HG03457 (cell line): ENCODE measurements around the gene RIPOR3.
"Not testable (repeated sequence)": the region's sequence is repeated elsewhere in the genome, so short reads cannot be mapped to it uniquely, and the experiment has no call there.

Source experiments
- ATAC-seq: cut with Tn5 transposase; IDR thresholded peaks from one replicate; pipeline ENCODE4 v1.9.1; 2021; ENCODE audit warnings: moderate number of reproducible peaks; ENCODE audit not compliant: unreplicated experiment

Gene RIPOR3

GRCh38 chr20:50682065-50682464 is 9.3 kb downstream of the RIPOR3 start:
- no peak for ATAC-seq

- no peak for ATAC-seq
Observed at GRCh38 chr20:50681359-50682064, 9.8 kb downstream of the RIPOR3 start.

DNA sequence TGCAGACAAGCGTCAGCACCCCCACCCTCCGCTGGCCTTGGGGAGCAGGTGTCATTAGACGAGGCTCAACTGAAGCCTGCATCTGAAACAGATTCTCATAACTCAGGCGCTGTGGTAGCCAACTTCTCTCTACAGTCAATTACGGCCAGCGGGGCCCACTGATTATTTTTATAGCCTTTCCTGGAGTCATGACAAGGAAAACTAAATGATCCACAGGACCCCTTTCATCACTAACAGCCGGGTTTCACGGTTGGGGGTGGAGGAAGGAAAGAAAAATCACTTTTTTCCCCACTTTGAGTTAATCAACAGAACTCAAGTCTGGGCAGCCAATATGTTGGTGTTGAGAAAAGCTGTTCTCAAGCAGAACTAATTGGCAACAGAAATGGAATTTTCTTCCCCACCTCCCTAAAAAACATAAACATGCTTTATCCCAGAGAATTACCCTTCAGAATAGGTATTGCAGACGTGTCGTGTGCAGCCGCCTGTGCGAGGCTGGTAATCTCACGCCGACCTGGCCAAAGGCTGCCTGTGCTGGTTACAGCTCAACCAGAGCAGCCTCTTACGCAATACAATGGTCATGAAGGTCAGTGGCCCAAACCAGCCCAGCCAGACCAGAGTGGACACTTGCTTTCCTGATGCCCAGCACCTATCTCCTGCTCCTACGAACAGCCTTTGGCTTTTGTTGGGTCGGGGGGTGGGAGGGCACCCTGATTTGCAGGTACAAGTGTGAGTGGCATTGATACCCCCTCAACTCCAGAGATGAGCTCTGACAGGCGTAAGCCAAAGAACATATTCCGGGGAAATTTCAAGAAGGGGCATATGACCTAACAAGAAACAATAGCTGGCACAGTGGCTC is 11.0 kb downstream of the RIPOR3 start:
- no peak for ATAC-seq

GRCh38 chr20:50679753-50680104 is 11.6 kb downstream of the RIPOR3 start:
- ATAC-seq = no peak

GRCh38 chr20:50678169-50678898 is 13.0 kb downstream of the RIPOR3 start:
- ATAC-seq = no peak

DNA sequence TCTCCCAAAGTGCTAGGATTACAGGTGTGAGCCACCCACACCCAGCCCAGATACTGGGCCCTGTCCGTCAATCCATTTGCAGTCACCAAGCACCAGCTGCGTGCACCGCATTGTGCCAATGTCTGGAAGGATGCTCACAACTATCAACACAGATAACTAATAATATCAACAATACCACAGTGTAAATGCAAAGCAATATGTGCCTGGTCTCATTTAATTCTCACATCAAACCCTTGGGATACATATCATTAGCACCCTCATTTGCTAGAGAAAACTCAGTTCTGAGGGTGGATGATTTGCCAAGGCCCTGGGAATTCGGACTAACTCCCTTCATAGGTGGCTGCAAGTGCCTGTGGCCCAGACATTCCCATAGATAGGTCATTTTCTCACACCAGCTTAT is 14.5 kb downstream of the RIPOR3 start:
- no peak for ATAC-seq

DNA sequence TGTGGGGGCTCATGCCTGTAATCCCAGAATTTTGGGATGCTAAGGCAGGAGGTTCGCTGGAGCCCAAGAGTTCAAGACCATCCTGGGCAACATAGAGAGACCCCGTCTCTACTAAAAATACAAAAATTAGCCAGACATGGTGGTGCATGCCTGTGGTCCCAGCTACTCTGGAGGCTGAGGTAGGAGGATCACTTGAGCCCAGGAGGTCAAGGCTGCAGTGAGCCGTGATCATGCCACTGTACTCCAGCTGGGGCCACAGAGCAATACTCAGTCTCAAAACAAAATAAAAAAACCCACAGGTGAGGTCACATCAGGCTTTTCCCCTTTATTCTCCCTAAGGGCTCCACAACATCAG is 15.0 kb downstream of the RIPOR3 start:
- not testable (repeated sequence) for ATAC-seq

- no peak for ATAC-seq
Observed at GRCh38 chr20:50675671-50676376, 15.5 kb downstream of the RIPOR3 start.

- no peak for ATAC-seq
Observed at GRCh38 chr20:50674138-50674825, 17.1 kb downstream of the RIPOR3 start.

- no peak for ATAC-seq
Observed at GRCh38 chr20:50673466-50674137, 17.7 kb downstream of the RIPOR3 start.

DNA sequence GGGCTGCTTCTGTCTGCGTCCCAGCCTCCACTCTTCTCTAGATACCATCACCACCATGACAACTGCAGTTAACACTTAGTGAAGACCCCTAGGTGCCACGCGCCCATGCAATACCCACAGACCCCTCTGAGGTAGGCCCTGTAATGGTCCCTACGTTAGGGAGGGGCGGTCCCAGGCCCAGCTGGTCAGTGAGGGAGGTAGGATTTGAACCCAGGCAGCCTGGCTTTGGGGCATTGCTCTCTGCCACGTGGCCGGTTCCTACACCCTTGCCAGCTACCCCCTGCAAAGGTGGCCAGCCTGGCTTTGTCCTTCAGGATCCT is 18.2 kb downstream of the RIPOR3 start:
- no peak for ATAC-seq

DNA sequence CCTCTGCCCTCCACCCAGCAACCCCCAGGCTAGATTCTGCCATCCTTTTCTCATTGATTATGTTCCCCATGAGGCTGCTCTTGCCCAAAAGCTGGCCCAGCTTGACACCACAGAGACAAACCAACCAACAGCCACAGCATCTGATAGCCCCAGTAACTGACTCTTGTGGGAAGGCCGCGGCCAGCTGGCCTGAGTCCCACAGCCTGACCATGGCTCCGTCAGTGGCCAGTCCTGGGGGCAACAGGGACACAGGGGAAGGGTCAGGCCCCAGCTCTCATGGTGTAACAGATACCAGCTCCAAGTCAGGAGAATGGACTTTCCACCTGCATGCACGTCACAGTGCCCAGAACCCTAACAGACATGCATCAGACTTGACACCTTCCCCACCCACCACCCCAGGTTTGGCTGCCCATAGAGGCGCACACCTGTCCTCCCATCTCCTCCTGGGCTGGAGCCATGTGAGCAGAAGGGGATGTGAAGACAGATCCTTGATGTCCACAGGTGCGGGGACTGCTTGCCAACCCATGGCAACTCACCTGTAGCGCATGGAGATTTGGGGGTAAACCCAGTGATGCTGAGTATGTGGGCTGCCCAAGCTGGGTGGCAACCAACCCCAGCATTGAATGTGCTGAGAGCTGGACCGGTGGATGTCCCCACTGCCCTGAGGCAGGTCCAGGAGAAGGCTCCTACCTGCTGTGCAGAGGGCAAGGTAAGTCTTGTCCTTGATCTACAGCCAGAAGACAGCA is 18.8 kb downstream of the RIPOR3 start:
- ATAC-seq = no peak

DNA sequence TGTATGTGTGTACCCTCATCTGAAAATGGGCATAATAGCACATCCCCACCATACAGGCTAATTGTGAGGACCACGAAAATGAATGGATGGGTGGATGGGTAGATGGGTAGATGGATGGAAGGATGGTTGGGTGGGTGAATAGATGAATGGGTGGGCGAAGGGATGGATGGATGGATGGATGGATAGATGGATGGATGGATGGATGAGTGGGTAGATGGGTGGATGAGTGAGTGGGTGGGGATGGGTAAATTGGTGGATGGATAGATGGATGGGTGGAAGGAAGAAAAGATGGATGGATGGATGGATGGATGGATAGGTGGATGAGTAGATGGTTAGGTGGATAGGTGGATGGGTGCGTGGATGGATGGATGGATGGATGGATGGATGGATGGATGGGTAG is 19.7 kb downstream of the RIPOR3 start:
- ATAC-seq = no peak

DNA sequence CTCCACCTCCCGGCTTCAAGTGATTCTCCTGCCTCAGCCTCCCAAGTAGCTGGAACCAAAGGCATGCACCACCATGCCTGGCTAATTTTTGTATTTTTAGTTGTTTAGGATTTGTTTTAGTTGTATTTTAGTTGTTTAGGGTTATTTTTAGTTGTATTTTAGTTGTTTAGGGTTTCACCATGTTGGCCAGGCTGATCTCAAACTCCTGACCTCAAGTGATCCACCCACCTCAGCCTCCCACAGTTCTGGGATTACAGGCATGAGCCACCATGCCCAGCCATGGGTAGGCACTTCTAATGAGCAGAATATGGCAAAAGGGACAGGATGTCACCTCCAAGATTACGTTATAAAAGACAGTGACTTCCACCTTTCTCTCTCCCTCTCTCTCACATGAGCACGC is 20.3 kb downstream of the RIPOR3 start:
- not testable (repeated sequence) for ATAC-seq

DNA sequence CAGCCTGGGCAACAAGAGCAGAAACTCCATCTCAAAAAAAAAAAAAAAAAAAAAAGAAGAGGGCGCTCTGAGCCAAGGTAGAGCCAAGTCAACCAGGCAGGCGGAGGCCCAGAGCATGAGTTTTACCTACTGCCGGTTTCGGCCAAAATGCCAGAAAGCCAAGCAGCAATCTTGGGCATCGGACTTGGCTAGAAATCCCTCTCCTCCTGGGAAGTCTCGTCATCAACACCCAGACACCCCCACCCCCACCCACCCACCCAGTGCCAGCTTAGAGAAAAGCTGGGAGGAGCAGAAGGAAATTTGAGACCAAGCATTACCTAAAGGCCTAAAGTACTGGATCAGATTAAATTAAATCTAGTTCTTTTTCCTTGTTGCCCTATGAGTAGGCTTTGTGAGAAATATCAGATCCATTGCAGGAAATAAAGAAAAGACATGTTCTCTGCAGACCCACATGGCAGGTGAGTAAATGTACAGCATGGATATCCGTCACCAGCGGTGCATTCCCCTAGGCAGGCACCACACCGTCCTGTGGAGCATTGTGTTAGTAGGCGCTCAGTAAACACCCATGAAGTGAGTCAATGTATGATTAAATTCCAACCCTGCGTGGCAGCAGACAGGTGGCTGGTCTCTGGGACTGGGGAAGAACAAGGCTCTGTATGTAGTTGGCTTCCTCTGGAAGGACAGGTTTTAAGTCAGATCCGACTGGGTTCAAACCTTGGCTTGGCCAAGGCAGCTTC is 21.0 kb downstream of the RIPOR3 start:
- ATAC-seq = no peak

GRCh38 chr20:50668798-50669197 is 22.5 kb downstream of the RIPOR3 start:
- ATAC-seq = no peak

DNA sequence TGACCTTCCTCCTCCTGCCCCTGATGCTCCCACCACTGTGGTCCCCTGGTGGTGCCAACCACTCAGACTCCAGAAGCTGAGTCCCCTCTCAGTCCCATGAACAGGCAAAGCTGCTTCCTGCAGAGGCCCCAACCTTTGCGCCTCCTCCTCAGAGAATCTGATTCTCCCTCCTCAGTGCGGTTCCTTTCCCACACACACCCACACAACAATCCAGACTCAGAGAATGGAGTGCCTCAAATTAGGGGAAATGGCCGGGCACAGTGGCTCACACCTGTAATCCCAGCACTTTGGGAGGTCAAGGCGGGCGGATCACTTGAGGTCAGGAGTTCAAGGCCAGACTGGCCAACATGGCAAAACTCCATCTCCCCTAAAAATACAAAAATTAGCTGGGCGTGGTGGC is 23.0 kb downstream of the RIPOR3 start:
- no peak for ATAC-seq

GRCh38 chr20:50666709-50667298 is 24.5 kb downstream of the RIPOR3 start:
- ATAC-seq = no peak
